Left ventricle myocardium inferior (tissue), 1 donor: ENCODE data around the gene GJC1. TPM values are rescaled to one million over a fixed set of nuclear protein-coding genes. Genes with fewer than 3 reads are reported as not detected.
"Not testable (repeated sequence)": the region's sequence is repeated elsewhere in the genome, so short reads cannot be mapped to it uniquely, and the experiment has no call there.

Experiments
- DNase-seq: peaks from one replicate; pipeline ENCODE4 v3.0.0-alpha.2; 2020
- H3K27ac ChIP-seq: fragments of 200-600 bp; replicated peaks from 2 replicates; pipeline ENCODE4 v1.8.0; 2021
- H3K27me3 ChIP-seq: fragments of 200-600 bp; 2 replicates; pipeline ENCODE4 v1.8.0; 2021; ENCODE audit warnings: low read depth
- H3K36me3 ChIP-seq: fragments of 200-600 bp; 2 replicates; pipeline ENCODE4 v1.8.0; 2021
- H3K4me1 ChIP-seq: fragments of 200-600 bp; 2 replicates; pipeline ENCODE4 v1.8.0; 2021
- H3K4me3 ChIP-seq: fragments of 200-600 bp; 2 replicates; pipeline ENCODE4 v1.8.0; 2021; ENCODE audit warnings: mild to moderate bottlenecking, moderate library complexity
- H3K9me3 ChIP-seq: fragments of 200-600 bp; replicated peaks from 2 replicates; pipeline ENCODE4 v1.8.0; 2021
- intact Hi-C: fragments of 100-400 bp; cut with micrococcal nuclease; formaldehyde crosslinking; loops from one replicate; pipeline ENCODE4 v1.11.0; 2022
- total RNA-seq: library from RNA; stranded (reverse); fragmentation: NEBNext Ultra II Directional; extraction: Animal tissue kit (Norgen Biotek cat#: 25700); gene quantifications from one replicate; pipeline ENCODE4 v1.2.1, GENCODE V29; 2021
- TF ChIP-seq, protein P1 (sequence below): fragments of 200-600 bp; IDR thresholded peaks from 2 replicates; pipeline ENCODE4 v1.8.0; 2021; ENCODE audit warnings: antibody characterized with exemption, mild to moderate bottlenecking, borderline replicate concordance
- donor health status: DM: no; HTN: yes; CAD: no; lungs with severe emphysema.

GJC1 gene
- total RNA-seq, 1 donor from 2014 or later = 18.8 TPM

DNA sequence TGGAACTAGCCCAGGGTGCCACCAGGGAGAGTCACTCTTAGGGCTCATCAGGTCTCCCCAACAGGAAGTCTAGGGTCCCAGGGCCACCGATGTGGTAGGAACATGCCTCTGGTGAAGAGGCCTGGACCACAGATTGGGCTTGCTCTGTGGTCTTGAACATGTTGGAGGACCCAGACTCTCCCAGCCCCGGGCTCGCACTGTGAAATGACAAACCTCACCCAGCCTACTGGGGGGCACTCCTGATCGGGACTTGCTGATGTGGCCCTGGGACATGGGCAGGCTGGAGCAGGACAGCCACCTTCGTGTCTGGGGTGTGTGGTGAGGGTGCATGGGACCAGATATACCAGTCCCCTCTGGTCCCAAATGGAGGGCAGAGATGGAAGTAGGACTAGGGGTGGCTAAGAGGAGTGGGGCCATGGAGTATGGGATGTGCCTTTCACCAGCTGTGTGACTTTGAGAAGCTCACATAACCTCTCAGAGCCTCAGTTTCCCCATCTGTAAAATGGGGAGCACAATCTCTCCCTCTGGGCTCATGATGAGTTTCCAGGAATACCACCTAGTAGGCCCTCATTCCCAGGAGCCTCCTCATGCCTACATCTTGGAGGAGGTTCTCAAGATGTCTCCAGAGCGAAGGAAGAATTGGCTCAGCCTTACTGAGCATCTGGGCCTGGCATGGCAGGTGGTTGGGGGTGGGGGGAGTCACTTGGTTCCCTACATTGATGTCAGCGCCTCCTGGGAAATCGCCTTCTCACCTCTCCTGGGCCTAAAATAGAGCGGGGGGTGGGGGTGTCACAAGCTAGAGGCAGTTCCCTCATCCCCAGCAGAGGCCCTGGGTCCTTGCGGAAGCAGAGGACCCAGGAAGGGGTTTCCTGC lies 72.8 kb downstream of the GJC1 start:
- H3K27ac ChIP-seq = peak overlapping the region; percentile 76
- peaks cover 42% of the 10 kb centered on the region for H3K27me3 ChIP-seq

DNA sequence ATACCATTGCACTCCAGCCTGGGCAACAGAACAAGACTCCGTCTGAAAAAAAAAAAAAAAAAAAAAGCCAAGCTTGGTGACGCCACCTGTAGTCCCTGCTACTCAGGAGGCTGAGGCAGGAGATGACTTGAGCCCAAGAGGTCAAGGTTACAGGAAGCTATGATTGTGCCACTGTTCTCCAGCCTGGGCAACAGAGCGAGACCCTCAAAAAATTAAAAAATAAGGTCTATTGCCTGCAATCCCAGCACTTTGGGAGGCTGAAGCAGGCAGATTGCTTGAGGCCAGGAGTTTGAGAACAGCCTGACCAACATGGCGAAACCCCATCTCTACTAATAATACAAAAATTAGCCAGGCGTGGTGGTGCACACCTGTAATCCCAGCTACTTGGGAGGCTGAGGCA lies 74.9 kb downstream of the GJC1 start:
- H3K4me1 ChIP-seq = peaks cover 35% of the 10 kb centered on the region
- H3K36me3 ChIP-seq, H3K9me3 ChIP-seq, H3K27ac ChIP-seq, H3K4me3 ChIP-seq, DNase-seq, intact Hi-C loops: not testable (repeated sequence)
- H3K27me3 ChIP-seq = peaks cover 23% of the 10 kb centered on the region

More for the DNA sequence above, 72.8 kb downstream of the GJC1 start:
- H3K36me3 ChIP-seq = no peaks in the 10 kb centered on the region
- intact Hi-C loops = no loop called here
- peak overlapping the region; percentile 74 for H3K4me3 ChIP-seq
- H3K4me1 ChIP-seq = peaks cover 33% of the 10 kb centered on the region
- TF ChIP-seq, protein P1, sequence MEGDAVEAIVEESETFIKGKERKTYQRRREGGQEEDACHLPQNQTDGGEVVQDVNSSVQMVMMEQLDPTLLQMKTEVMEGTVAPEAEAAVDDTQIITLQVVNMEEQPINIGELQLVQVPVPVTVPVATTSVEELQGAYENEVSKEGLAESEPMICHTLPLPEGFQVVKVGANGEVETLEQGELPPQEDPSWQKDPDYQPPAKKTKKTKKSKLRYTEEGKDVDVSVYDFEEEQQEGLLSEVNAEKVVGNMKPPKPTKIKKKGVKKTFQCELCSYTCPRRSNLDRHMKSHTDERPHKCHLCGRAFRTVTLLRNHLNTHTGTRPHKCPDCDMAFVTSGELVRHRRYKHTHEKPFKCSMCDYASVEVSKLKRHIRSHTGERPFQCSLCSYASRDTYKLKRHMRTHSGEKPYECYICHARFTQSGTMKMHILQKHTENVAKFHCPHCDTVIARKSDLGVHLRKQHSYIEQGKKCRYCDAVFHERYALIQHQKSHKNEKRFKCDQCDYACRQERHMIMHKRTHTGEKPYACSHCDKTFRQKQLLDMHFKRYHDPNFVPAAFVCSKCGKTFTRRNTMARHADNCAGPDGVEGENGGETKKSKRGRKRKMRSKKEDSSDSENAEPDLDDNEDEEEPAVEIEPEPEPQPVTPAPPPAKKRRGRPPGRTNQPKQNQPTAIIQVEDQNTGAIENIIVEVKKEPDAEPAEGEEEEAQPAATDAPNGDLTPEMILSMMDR = no peak
- DNase-seq = peak; percentile 69
- H3K9me3 ChIP-seq = no peaks in the 10 kb centered on the region

DNA sequence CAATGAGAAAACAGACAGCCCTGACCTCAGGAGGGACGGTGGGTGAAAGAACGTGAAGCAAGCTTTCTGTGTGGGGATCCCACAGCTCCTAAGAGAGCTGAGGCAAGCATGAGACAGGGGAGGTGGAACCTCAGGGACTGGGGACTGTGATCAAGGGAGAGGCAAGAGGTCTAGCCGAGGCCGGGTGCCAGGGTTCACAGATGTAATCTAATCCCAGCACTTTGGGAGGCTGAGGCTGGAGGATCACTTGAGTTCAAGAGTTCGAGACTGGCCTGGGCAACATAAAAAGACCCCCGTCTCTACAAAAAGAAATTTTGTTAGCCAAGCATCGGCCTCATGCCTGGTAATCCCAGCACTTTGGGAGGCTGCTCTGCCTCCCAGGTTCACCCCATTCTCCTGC lies 75.8 kb downstream of the GJC1 start:
- no peak overlapping the region for H3K4me3 ChIP-seq
- peaks cover 35% of the 10 kb centered on the region for H3K4me1 ChIP-seq
- TF ChIP-seq, protein P1 = no peak
- no peak overlapping the region for H3K27ac ChIP-seq
- H3K9me3 ChIP-seq = no peaks in the 10 kb centered on the region
- H3K27me3 ChIP-seq = peaks cover 14% of the 10 kb centered on the region
- H3K36me3 ChIP-seq = no peaks in the 10 kb centered on the region
- no peak for DNase-seq
- intact Hi-C loops = no loop called here

DNA sequence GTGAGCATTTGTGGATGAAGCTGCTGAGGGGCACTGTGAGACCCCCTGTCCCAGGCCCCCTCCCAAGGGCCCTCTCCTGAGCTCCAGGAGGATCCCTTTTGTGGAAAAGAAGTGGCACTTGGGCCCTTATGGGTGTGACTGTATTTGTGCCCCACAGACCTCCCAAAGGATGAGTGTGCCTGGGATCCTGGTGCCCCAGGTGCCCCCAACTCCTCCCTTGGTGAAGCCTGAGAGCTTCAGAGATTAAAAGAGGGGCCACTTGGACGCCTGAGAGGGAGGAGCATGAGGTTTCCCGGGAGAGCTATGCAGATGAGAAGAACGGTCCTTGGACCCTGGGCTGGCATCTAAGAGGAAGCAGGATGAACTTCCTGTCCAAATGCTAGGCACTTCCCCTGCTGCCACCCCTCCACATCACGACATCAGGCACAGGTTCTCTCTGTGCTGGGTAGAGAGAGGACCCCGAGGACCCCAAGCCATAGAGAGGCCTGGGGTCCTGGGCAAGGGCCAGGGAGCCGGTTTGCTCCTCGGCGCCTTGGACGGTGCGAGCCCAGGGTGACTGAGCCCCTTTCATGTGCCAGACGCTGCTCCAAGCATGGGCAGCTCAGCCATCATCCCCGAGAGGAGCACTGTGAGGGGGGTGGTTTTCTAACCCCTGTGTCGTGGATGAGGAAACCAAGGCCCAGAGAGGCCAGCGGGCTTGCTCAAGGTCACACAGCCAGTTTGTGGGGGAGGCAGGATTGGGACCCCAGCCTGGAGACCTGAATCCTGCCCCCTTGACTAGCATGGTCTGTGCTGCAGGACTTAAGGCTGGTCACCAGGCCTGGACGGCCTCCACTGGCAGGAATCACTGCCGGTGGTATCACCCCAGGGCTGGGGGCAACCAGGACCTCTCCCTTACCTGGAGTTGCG lies 76.9 kb downstream of the GJC1 start:
- TF ChIP-seq, protein P1 = no peak
- DNase-seq = no peak
- Histone ChIP-seq H3K4me3 (no peak overlapping the region), H3K27ac (no peak overlapping the region), H3K4me1 (peaks cover 36% of the 10 kb centered on the region), H3K27me3 (peaks cover 5% of the 10 kb centered on the region), H3K9me3 (no peaks in the 10 kb centered on the region), H3K36me3 (no peaks in the 10 kb centered on the region)
- intact Hi-C loops = no loop called here

DNA sequence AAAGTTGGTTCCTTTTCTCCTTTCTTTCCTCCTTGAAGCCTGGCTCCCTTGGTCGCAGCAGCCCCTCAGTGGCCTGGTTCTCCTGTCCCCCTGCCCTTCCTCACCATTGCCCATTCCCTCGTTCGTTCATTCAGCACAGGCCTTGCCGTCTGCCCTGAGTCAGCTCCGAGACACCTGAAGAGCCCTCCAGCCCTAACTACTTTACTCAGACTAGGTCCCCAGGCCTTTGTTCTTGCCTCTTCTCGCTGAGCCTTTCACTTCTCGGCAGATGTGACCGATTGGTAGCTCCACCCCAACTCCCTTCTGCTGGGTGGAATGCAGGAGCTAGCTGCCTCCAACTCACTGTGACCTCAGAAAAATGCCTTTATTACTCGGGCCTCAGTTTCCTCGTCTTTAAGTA lies 78.3 kb downstream of the GJC1 start:
- no peak for DNase-seq
- H3K27me3 ChIP-seq = no peaks in the 10 kb centered on the region
- H3K9me3 ChIP-seq = no peaks in the 10 kb centered on the region
- H3K27ac ChIP-seq = no peak overlapping the region
- peaks cover 25% of the 10 kb centered on the region for H3K4me1 ChIP-seq
- TF ChIP-seq, protein P1 = no peak
- H3K36me3 ChIP-seq = no peaks in the 10 kb centered on the region
- H3K4me3 ChIP-seq = no peak overlapping the region
- intact Hi-C loops = no loop called here
